Measurements from ENCODE around the gene LHX4. TPM values are rescaled to one million over a fixed set of nuclear protein-coding genes. Genes with fewer than 3 reads are reported as not detected.

Gene LHX4
- total and polyA plus RNA-seq, 4 donors, result 0.02 to 0.03 (median 0.02) TPM; not detected in 1

DNA sequence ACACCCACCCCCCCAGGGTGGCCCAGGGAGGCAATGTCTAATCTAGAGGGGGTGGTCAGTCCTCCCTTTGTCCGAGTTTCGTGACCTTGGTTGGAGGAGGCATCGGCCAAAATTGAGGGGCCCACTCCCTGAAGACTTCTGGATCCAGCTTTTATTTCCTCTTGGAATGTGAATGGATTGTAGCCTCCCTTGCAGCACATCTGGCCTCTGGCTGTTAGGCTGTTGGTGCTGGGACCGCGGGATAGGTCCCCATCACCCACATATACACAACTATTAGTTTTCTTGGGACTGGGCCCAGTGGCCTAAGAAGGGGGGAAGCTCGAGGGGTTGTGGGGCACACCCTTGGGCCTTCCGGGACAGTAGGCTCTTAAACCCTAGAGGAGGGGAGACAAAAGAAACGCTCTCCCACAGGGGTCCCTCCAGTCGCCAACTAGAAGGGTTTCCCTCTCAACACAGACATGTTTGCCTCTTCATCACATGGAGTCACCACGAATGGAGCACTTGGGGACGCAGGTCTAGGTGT is 2.5 kb downstream of the LHX4 start:
- Histone ChIP-seq H3K4me3 (no peak overlapping the region), H3K36me3 (ENCODE audit: control insufficient read depth in 4 of 4, insufficient read depth in 4 of 4, low read length in 4 of 4) (no peaks in the 10 kb centered on the region), H3K9me3 (ENCODE audit: control insufficient read depth in 4 of 4, insufficient read depth in 3 of 4, low read length in 3 of 4) (peaks cover 0 to 13% (median 0%) of the 10 kb centered on the region in 4 donors), H3K4me1 (ENCODE audit: control insufficient read depth in 5 of 5, insufficient read depth in 5 of 5, low read length in 5 of 5) (peaks cover 0 to 39% (median 18%) of the 10 kb centered on the region in 5 donors), H3K27ac (ENCODE audit: low read depth in 1 of 2, low read length in 1 of 2) (no peak overlapping the region), H3K27me3 (ENCODE audit: control insufficient read depth in 3 of 3, insufficient read depth in 3 of 3, low read length in 2 of 3) (peaks cover 10 to 84% (median 77%) of the 10 kb centered on the region in 3 donors), H3K9ac (ENCODE audit: insufficient read depth in 1 of 2, low read length in 2 of 2) (no peak overlapping the region)
- ATAC-seq (ENCODE audit: insufficient read depth, low FRiP score) (no peak), DNase-seq (no peak)
- 10 to 14% methylated on average over 11 of the region's 11 CpGs for WGBS, 2 donors
- TF ChIP-seq, protein P1, sequence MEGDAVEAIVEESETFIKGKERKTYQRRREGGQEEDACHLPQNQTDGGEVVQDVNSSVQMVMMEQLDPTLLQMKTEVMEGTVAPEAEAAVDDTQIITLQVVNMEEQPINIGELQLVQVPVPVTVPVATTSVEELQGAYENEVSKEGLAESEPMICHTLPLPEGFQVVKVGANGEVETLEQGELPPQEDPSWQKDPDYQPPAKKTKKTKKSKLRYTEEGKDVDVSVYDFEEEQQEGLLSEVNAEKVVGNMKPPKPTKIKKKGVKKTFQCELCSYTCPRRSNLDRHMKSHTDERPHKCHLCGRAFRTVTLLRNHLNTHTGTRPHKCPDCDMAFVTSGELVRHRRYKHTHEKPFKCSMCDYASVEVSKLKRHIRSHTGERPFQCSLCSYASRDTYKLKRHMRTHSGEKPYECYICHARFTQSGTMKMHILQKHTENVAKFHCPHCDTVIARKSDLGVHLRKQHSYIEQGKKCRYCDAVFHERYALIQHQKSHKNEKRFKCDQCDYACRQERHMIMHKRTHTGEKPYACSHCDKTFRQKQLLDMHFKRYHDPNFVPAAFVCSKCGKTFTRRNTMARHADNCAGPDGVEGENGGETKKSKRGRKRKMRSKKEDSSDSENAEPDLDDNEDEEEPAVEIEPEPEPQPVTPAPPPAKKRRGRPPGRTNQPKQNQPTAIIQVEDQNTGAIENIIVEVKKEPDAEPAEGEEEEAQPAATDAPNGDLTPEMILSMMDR (IDR thresholded peaks at IDR 0.05; ENCODE audit: control extremely low read depth, extremely low read depth), result no peak

DNA sequence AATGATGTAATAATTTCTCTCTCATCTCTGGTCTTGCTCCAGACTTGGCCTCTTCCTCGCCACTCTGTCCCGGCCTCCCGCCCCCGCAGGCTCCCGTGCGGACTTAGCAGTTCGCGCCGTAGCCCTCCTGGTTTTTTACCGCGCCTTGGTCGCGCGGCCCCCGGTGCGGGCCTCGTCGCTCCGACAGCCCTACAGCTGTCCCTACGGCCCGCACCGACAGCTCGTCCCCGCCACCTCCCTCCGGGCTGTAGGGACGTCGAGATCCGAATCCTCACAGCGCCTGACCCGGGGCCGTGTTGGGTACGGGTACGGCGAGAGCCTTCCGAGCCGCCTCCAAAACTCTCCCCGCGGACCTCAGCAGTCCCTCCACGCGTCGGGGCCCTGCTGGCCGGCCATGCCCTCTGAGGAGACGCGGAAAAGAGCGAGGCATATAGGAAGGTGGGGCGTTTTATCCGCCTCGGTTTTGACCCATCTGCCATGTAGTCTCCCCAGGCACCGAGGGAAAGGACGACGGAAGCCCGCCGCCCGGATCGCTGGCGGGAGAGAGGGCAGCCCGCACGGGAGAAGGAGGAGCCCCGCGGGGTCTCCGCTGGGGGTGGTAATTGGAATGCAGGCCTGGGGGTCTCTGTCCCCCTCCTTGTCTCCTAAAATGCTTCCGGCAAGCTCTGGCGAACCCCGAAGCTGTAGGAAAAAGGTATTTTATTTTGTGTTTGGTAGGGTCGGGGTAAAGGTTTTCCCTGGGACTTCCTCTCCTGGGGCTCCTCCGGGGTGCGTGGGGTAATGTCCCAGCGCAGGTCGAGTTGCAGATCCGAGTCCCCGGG is 3.3 kb downstream of the LHX4 start:
- 4 to 5% methylated on average over 70 to 71 of the region's 71 CpGs for WGBS, 2 donors
- H3K27ac ChIP-seq (ENCODE audit: low read depth in 1 of 2, low read length in 1 of 2), result no peak overlapping the region
- ATAC-seq (ENCODE audit: insufficient read depth, low FRiP score) (no peak), DNase-seq (no peak)
- TF ChIP-seq, protein P1 (IDR thresholded peaks at IDR 0.05; ENCODE audit: control extremely low read depth, extremely low read depth), result no peak
- peaks cover 8 to 84% (median 77%) of the 10 kb centered on the region in 3 donors for H3K27me3 ChIP-seq (ENCODE audit: control insufficient read depth in 3 of 3, insufficient read depth in 3 of 3, low read length in 2 of 3)
- H3K4me3 ChIP-seq, result no peak overlapping the region
- peaks cover 0 to 12% (median 0%) of the 10 kb centered on the region in 4 donors for H3K9me3 ChIP-seq (ENCODE audit: control insufficient read depth in 4 of 4, insufficient read depth in 3 of 4, low read length in 3 of 4)
- no peaks in the 10 kb centered on the region for H3K36me3 ChIP-seq (ENCODE audit: control insufficient read depth in 4 of 4, insufficient read depth in 4 of 4, low read length in 4 of 4)
- peaks cover 0 to 39% (median 18%) of the 10 kb centered on the region in 5 donors for H3K4me1 ChIP-seq (ENCODE audit: control insufficient read depth in 5 of 5, insufficient read depth in 5 of 5, low read length in 5 of 5)
- no peak overlapping the region for H3K9ac ChIP-seq (ENCODE audit: insufficient read depth in 1 of 2, low read length in 2 of 2)

DNA sequence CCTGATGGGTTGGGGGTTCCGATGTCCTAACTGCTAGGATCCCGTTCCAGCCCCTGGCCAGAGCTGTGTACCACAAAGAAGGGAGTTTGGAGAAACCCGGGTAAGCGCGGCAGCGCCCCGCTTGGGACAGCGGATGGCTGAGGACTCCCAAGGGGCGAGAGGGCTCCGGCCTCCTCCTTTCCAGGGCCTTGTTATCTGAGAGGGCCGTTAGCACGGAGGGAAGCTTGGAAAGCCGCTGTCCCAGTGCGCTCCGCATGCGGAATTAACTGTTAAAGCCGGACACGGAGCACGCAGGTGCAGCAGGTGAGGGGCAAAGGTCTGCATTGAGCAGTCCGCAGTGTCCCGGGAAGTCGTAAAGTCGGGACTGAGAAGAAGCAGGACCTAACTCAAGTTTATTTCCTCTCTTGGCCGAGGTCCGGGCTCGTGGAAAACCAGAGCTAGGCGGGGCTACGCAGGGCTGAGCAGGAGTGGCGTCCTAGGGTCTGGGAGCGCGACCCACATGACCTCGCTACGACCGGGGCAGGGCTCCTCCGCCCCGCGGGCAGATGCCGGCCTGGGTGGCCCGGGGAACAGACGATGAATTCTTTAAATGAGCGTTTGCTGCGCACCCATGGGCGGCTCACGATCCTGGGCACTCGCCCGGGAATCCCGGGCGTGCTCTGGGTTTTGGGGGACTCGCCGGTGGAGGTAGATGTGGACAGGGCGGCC is 4.5 kb downstream of the LHX4 start:
- DNase-seq, result peak; percentile 23 to 47 (median 30)
- Histone ChIP-seq H3K27ac (ENCODE audit: low read depth in 1 of 2, low read length in 1 of 2) (no peak overlapping the region), H3K9ac (ENCODE audit: insufficient read depth in 1 of 2, low read length in 2 of 2) (no peak overlapping the region), H3K4me1 (ENCODE audit: control insufficient read depth in 5 of 5, insufficient read depth in 5 of 5, low read length in 5 of 5) (peaks cover 0 to 32% (median 10%) of the 10 kb centered on the region in 5 donors), H3K9me3 (ENCODE audit: control insufficient read depth in 4 of 4, insufficient read depth in 3 of 4, low read length in 3 of 4) (peaks cover 0 to 7% (median 0%) of the 10 kb centered on the region in 4 donors), H3K36me3 (ENCODE audit: control insufficient read depth in 4 of 4, insufficient read depth in 4 of 4, low read length in 4 of 4) (no peaks in the 10 kb centered on the region), H3K27me3 (ENCODE audit: control insufficient read depth in 3 of 3, insufficient read depth in 3 of 3, low read length in 2 of 3) (peaks cover 4 to 87% (median 81%) of the 10 kb centered on the region in 3 donors), H3K4me3 (no peak overlapping the region)
- no peak for ATAC-seq (ENCODE audit: insufficient read depth, low FRiP score)
- WGBS, 2 donors, result 2 to 3% methylated on average over 51 of the region's 51 CpGs
- TF ChIP-seq, protein P1 (IDR thresholded peaks at IDR 0.05; ENCODE audit: control extremely low read depth, extremely low read depth), result no peak
